Anterior cingulate cortex (tissue), 58 donors: ENCODE measurements around the gene KIF5B.
"Not testable (repeated sequence)": the region's sequence is repeated elsewhere in the genome, so short reads cannot be mapped to it uniquely, and the experiment has no call there.

ENCODE experiments used
- DNase-seq, 58 donors: peaks; one replicate each; lab custom pipeline; 2025; lab: John Stamatoyannopoulos, UW

KIF5B gene

DNA sequence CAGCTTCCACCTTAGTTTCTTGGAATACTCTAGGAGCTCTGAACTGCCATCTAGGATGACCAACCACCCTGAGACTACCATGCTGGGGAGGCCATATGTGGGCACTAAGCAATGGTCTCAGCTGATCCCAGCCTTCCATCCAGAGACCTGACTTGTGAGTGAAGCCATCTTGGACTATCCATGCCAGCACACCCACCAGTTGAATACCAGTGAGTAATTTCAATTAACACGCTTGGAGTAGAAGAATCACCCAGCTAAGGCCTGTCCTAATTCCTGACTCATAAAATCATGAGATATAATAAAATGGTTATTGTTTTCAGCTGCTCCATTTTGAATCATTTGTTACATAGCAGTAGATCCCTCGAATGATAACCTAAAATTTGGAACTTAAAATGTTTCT is 5.2 kb upstream of the KIF5B start:
- no peak for DNase-seq

DNA sequence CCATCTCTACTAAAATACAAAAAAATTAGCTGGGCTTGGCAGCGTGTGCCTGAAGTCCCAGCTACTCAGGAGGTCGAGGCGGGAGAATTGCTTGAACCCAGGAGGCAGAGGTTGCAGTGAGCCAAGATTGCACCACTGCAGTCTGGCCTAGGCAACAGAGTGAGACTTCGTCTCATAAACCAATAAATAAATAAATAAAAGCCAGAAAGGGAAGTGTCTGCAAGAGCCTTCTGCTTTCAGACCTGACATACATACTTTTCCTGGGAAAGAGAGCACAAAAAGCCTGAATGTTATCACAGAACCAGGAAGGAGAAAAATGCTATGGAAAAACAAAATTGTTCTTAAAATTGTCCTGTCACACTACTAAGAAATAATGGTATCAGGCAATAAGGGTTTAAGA is 4.1 kb upstream of the KIF5B start:
- no peak for DNase-seq

DNA sequence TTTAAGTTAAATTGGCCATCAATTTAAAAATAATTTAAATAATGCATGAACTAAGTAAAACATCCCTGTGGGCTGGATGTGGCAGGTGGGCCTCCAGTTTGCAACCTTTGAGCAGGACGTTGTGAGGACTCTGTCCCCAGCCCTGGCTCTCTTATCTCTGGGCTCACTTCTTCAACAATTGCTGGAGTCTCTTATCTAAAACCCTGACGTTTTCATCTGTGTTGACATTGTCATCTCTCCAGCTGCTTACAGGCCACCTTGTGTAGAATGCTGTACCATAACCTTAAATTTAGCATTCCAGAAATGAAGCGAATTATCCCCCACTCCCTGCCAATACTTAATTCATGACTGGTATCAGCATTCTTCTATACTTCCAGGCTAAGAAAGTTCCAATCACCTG is 3.2 kb upstream of the KIF5B start:
- DNase-seq, result no peak

DNA sequence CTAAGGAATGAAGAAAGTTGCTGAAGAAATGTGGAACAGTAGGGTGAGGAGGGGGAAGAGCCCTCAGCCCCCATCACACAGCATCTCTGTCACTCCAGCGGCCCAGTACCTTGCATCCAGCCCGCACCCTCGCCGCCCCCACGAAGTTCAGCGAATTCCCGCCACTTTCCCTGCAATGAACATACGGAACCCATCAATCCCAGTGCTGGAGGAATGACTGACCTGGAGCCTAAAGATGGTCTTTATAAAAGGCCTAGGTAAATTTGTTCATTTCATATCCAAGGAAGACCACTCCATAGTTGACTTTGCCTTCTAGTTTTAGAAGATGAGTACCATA is 779 bp upstream of the KIF5B start:
- DNase-seq, result no peak

DNA sequence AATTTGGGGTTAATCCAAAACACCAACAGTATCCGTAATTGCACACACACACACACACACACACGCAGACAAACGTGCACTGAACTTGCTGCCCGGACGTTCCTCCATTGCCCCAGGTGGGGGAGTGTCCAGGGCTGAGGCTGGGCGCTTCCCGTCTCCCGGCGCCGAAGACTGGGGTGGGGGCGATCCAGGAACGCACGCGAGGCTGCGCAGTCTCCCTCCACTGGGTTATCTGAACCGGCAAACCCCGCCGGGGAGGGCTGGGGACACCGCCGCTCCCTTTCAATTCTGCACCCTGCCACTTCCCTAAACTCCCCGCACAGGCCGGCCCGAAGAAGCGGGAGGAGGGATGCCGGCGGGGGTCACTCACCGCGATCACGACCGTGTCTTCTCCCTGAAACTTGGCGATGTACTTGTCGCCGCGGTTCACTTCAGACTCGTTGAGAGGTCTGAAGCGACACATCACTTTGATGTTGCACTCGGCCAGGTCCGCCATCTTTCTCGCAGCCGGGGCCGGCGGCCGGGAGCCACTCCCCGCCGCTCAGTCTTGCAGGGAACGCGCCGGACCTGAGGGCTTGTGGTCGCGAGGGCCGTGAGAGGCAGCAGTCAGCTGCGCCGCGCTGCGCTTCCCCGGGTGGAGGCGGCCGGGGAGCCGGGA is 618 bp downstream of the KIF5B start:
- DNase-seq, result peak in 53 of 58 donors; percentile 33 to 87 (median 70)

DNA sequence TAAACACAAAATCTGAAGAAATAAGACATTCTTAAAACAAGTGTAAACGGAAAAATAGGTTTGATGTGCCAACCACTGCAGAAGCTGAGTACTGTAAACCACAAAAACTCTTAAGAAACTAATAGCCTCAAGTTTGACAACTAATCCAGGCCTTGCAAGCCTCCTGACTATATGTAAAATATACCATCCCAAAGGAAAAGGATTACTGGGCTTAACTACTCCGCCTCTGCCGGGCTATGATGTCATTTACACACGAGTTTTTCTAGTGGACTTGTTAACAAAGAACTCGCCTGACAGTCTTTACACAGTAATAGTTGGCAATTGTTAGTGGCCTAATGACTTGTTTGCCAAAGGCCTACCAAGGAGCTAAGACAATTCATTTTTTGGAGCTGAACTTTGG is 2.1 kb downstream of the KIF5B start:
- peak in 12 of 58 donors; percentile 5 to 57 (median 20) for DNase-seq

DNA sequence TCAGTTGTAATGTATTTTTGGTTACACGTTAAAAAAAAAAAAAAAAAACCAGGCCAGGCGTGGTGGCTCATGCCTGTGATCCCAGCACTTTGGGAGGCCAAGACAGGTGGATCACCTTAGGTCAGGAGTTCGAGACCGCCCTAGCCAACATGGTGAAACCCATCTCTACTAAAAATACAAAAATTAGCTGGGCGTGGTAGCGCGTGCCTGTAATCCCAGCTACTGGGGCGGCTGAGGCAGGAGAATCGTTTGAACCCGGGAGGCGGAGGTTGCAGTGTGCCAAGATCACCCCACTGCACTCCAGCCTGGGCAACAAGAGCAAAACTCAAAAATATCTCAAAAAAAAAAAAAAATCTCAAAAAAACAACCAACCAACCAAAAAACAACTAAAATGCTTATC is 2.8 kb downstream of the KIF5B start:
- not testable (repeated sequence) for DNase-seq

DNA sequence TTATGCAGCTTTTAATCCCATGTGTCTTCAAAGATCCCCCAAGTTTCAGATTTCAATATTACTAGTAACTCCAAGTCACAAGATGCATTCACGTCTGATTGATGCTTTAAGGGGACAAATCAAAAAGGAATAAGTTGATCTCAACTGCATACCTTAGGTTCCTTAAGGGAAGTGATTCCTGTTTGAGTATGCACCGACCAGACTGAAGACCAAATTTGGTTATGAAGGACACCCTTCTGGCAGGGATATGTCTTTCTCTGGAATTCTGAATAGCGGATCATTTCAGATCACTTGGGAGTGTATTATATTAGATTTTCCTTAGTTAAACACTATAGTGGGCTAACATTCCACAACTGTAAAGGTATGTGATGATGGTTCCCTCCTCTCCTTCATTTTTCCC is 4.3 kb downstream of the KIF5B start:
- DNase-seq, result no peak

DNA sequence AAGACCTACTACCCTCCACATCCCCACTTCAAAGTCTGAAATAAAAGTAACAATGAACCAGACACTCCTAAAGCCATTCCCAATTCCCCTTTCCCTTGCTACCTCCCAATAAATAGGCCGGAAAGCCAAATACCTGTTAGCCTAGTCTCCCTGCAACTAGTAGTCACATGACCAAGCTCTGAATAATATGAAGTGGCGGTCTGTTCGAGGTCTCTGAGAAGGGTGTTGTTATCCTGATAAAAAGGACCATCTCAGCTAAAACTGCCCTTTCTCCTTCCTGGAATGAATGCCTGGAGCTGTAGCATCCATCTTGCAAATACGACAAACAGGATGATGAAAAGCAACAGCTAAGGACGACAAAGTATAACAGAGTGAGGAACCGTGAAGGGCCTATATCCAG is 6.0 kb downstream of the KIF5B start:
- DNase-seq, result no peak

DNA sequence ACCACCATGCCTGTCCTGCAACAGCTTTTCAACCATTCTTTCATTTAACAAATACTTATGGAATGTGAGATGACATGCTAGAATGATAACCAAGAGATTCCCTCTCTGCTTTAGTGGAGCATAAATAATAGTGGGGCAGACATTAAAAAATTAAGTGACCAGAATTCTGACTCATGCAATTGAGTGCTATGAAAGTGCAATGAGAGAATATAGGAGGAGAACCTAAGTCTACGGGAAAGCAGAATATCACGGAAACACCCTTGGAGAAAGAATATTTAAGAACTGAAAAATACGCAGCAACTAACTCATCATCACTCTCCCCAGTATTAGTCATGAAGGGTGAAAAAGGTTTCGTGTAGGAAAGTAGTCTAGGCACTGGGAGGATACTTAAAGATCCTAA is 7.1 kb downstream of the KIF5B start:
- DNase-seq, result no peak

DNA sequence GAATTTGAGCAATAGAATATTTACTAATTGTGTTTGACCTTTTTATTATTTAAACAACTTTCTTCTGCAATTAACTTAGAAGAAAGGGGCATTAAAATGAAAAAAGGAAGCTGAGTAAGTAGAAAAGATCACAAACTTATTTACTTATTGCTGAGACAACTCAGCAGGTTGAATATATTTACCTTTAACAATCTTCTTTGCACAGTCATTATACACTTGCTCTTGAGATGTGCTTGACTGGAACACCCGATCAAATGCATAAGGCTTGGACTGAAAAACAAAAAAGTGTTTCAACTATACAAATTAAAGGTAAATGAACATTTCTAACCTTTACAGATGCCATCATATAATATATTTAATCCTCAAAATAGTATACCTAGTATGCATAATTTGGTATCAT is 7.9 kb downstream of the KIF5B start:
- DNase-seq, result no peak

DNA sequence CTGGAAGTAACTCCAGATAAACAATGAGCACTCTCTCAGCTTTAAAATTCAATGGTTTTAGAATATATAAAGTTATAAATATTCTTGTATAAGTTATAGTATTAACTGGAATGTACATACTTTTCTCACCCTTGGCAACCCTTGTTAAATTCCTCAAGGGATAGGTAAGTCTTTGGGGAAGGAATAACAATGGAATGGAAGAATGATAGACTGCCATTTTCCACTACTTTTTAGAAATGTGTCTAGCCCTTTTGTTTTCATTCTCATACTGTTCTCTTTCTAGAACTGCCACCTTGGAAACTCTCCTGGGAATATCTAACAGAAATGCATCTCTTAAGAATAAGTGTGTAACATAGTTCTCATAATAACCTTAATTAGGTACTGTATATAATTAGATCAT is 8.3 kb downstream of the KIF5B start:
- DNase-seq, result no peak

DNA sequence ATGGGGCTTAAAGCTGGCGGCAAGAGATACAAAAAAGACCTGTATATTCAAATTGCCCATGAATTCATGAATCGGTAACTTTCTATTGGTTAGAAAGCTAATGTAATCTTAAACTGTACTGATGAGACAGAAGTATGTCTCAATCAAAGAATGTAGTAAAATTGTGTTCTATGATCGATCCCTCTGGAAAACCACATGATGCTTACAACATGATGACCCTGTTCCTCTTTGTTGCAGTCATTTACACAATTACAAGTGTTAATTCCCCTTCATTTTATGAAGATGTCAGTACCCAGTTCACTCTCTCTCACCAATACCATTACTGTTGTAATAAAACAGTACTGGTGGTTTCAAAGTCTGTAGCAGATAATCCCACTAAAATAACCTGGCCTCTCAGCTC is 10.1 kb downstream of the KIF5B start:
- no peak for DNase-seq

DNA sequence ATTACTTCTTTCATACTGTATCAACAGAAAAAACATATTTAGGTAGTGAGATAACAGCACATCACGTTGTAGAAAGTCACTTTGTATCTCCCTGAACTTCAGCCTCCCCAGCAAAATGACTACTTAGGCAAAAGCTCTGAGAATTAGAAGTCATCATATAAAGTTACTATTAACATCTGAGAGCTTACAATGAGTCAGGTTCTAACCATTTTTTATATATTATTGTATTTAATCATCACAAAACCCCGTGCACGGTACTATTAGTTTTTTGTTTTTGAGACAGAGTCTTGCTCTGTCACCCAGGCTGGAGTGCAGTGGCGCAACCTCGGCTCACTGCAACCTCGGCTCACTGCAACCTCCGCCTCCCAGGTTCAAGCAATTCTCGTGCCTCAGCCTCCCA is 13.5 kb downstream of the KIF5B start:
- not testable (repeated sequence) for DNase-seq

DNA sequence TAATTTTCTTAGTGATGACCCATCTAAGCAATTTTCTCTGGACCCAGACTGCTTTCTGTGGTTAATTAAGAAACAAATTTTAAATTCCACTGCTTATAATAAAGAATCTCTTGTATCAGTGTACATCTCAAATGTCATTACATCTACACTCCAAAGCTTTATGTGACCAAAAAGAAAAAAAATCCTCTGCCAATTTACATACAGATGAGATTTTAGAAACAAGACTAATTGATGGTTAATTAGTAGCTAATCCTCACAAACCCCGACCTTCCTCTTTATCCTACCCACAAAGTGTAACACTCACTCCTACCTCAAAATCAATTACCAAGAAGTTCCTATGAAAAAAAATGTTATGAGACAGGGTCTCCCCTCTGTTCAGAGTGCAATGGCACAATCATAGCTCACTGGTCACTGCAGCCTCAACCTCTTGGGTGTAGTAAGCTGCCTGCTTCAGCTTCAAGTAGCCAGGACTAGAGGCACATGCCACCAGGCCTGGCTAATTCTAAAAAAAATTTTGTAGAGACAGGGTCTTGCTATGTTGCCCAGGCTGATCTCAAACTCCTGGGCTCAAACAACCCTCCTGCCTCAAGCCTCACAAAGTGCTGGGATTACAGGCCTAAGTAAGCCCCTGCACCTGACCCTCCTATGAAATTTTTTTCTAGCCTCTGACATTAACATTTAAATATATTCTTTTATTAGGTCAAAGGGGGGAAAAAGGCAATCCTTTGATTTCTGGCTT is 14.8 kb downstream of the KIF5B start:
- DNase-seq, result no peak

DNA sequence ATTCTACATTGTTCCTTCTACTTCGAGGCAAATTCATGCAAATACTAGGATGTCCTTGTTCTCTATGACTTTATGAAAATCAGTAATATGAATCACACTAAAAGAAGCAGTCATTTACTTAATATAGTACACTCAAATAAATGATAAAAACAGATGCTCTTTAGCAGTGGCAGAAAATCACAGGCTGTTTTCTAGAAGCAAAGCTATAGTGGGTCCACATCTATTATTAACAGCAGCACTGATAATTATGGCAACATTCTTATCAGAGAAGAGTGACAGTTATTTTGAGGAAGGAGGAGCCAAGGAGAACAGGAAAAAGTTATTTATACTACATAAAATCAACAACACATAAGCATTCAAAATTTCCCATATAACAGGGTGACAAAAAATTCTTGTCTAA is 16.5 kb downstream of the KIF5B start:
- DNase-seq, result no peak

DNA sequence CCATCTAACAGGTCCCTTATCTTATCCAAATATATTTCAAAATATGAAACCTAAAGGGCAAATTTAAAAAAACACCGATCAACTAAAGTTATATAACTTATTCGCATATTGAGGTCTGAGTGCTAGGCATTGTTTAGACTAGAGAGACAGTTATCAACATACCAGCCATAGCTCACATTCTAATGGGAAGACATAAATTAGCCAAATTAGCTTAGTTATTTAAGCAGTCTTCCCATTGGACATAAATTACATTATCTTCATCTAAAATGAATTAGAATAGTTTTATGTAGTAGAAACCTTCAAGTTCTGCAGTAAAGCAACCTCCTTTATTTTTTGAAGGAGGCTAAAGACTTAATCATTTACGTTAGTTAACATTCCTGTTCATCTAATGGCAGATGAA is 17.4 kb downstream of the KIF5B start:
- no peak for DNase-seq

DNA sequence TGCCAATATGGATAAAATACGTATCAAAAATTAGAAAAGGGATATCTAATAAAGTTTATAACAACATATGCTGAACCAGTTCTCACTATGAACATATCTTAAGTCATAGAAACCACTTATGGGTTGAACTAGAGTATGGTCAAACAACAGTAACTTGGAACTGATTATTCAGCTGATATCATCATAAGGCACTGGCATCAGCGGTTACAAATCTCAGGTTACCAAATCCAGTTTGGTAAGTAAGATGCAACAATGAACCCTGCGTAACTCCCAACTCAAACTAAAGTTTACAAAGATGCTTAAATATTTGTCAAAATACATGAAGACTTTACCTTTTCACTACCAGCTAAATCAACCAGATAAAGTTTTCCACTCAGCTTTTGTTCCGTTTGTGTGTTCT is 19.3 kb downstream of the KIF5B start:
- no peak for DNase-seq

DNA sequence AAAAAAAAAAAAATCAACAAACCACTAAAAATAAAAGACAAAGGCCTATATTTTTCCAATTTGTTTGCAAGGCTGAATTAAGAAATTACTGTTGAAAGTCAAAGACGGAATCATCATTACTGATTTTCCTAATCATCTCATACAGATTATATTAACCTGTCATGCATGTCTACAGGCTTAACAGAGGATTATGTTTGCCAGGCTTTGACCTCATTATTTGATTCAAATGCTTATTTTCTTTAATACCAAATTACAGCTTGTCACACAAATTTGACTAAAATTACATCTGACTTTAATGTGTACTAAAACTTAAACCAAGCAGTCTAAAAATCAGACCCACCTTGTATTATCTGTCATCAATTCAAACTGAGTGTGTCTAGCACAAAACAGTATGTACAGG is 21.2 kb downstream of the KIF5B start:
- DNase-seq, result no peak

DNA sequence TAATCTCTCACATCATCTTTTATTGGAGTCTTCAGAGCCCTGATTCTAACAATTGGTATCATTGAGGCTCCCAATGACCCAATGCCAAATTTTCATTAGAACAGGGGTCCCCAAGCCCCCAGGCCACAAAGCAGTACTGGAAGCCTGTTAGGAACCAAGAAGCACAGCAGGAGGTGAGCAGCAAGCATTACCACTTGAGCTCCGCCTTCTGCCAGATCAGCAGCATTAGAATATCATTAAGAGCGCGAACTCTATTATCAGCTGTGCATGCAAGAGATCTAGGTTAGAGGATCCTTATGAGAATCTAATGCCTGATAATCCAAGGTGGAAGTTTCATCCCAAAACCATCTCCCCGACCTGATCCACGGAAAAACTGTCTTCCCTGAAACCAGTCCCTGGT is 23.1 kb downstream of the KIF5B start:
- DNase-seq, result no peak

DNA sequence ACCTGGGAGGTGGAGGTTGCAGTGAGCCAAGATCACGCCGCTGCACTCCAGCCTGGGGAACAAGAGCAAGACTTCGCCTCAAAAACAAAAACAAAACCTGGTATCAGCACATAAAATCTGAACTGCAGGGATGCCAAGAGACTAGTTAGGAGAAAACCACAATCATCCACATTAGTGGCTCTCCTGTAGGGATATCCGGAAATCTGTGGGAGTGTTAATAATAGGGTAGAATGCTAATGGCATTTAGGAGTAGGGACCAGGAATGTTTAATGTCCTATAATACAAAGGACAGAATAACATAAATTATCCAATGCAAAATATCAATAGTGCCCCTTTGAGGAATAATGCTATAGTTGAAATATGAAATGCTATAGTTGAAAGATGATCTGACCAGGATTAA is 24.3 kb downstream of the KIF5B start:
- DNase-seq, result no peak

DNA sequence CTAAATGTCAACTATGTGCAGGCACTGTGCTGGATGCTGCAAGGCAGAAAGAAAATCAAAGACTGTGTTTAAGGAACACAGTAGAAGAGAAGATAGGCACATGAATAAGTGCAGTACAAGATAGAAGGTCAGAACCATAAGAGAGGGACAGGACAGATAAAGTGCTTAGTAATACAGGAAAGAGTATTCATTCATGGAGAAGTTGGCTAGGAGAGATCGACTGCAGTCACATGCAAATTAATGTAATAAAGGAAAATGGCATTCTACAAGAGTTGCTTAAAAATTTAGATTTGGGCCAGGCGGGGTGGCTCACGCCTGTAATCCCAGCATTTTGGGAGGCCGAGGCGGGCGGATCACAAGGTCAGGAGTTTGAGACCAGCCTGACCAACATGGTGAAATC is 24.8 kb downstream of the KIF5B start:
- DNase-seq, result no peak

DNA sequence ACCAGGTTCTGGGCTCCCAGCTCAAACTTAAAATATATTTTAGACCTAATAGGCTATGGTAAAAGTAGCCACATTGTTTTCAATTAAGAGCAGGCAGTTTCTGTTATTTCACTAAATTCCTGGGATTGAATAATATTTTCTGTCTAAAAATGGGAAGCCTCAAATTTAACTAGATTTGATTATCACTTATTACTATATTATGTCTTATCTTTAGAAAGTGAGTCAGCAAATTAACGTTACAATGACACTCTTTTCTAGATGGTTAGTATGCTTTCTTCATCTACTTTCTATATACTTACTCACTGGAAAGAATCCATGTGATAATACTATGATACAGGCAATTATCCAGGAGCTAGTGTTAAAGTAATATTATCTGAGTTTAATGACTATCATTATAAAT is 27.5 kb downstream of the KIF5B start:
- no peak for DNase-seq
